ENCODE measurements around the gene FGF1.

GRCh38 chr5:142551338-142552067, 134.4 kb downstream of the FGF1 start:
- TF ChIP-seq CTCF (IDR thresholded peaks at IDR 0.05; ENCODE audit: low read depth, low read length) (no peak), EZH2phosphoT487 (IDR thresholded peaks at IDR 0.05; ENCODE audit: low read depth) (no peak)

All from OCI-LY3 (cell line).